Activated CD8-positive, alpha-beta memory T cell treated with anti-CD3 and anti-CD28 coated beads, Interleukin-2, amount 50 U/mL, for 1 hour (primary cell): ENCODE data around the gene DSCAM.

Experiments
- DNase-seq: peaks from one replicate; pipeline ENCODE4 v3.0.0-alpha.2; 2020; ENCODE audit errors: extremely low read depth

DSCAM gene

GRCh38 chr21:40253112-40253511, 593.8 kb downstream of the DSCAM start:
- DNase-seq, result no peak

- DNase-seq, result no peak
Measured at GRCh38 chr21:40250514-40251294, 596.3 kb downstream of the DSCAM start.

DNA sequence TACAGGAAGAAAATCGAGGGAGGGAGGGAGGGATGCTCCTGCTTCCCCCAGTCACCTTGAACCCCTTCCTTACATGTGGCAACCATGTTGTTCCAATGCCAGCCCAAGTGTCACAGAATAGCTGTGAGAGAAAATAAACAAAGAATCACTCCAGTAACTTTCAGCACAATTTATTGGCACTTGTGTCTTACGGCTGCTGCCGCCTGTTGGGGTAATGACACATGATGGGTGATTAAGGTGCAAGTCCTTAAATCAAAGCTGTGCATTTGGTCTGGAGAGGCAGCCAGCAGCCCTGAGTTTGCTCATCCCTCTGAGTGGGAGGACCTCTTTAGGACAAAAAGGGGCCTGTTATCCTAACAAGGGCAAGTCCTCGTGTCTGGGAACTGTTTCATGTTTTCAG, 602.0 kb downstream of the DSCAM start:
- no peak for DNase-seq

- no peak for DNase-seq
Measured at GRCh38 chr21:40243685-40244084, 603.3 kb downstream of the DSCAM start.

- DNase-seq, result no peak
Measured at GRCh38 chr21:40242586-40243265, 604.2 kb downstream of the DSCAM start.

DNA sequence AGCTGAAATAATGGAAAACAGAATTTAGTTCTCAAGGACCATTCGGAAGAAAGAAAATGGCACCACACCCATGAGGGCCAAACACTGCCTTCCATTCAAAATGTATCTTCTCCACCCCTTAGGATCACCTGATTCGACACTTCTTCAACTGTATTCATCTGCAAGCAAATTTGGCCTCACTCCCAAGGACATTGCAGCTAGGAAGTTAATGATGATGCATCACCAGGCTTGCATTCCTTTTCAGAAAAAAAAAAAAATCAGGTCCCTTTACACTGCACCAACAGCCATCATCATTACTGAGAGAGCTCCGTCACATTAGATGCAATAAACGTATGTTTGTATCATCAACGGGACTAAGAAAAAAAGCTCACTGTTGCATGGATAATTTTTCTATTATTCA, 611.4 kb downstream of the DSCAM start:
- no peak for DNase-seq

DNA sequence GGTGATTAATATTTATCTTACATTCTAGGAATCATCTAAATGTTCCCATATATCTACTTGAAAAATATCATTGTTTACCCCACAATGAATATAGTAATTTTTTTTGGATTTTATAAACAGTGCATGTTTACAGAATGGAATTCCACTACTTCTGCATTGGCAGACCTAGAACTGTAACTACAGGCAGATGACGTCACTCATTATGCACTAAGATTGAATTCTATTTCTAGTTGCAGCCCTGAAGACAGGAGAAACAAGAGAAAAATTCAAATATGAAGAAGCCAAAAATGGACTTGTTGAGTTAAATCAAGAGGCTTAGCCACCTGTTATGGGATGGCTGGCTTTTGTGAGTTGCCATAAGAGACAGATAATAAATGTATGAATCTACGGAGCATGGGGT, 615.0 kb downstream of the DSCAM start:
- DNase-seq, result no peak

DNA sequence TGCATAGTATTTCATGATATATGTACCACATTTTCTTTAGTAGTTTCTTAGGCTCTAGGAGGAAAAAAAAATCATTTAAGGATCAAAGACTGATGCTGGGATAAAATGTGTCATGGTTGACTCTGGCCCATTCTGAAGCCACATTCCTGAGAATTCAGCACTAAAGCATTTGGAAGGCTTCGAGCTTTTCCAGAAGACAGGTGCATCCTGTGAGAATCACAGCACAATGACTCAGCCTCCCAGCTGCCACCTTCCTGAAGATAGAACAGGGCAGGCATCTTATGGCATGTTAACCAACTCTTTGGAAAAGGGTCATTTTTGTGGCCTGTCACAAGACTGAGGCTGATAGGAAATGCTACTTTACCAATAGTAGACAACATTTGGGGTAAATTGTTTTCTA, 619.9 kb downstream of the DSCAM start:
- DNase-seq, result no peak

DNA sequence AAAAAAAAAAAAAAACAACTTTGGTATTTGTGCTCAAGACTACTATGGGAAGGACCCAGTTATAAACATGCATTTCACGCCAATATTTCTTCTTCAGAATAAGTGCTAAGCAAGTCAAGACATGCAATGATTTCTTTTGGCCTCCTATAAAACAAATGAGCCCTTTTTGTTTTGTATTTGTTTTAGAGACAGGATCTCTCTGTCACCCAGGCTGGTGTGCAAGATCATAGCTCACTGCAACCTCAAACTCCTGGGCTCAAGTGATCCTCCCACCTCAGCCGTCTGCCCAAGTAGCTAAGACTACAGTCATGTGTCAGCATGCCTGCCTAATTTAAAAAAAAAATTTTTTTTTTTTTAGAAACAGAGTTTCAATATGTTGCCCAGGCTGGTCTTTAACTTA, 631.0 kb downstream of the DSCAM start:
- DNase-seq, result no peak

GRCh38 chr21:40210251-40210650, 636.7 kb downstream of the DSCAM start:
- DNase-seq, result no peak

- no peak for DNase-seq
Measured at GRCh38 chr21:40208948-40209345, 638.0 kb downstream of the DSCAM start.

DNA sequence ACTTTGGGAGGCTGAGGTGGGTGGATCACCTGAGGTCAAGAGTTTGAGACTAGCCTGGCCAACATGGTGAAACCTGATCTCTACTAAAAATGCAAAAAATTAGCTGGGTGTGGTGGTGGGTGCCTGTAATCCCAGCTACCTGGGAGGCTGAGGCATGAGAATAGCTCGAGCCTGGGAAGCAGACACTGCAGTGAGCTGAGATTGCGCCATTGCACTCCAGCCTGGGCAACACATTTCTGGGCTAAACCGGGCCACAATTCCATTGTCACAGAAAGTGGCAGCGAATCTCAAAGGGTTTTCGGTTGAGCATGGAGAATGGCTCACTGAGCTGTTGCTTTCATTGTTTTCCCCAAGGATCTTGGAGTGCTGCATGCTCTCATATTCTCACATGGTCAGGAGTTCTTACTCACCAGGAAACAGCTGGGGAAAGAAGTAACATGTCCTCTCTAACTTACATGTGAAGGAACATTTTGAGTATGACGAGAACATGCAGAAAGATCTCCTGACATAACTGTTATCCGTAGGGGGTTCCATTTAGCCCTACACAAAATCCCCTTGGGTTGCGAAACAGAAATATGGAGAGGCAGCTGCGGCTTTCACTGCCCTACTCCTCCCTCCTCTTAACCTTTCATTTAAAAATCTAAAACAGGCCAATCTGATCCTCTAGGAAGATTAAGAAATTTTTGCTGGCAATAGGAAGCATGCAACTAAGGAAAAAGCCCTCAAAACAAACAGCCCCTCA, 638.6 kb downstream of the DSCAM start:
- no peak for DNase-seq

DNA sequence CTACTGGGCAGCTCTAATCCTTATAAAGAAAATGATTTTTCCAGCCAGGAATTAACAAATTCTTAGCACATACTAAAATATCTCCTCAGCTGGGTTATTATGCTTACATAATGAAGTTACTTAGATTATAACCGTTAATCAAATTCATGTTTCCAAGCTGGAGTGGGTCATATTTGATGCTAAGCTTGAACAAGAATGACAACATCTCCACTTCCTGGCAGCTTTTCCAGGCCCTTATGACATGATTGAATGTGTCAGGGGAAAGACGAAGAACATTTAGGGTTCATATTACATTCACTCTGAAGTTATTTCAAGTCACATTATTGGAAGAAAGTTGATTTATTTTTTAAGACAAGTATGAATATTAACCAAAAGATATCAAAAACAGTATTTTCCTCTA, 646.0 kb downstream of the DSCAM start:
- no peak for DNase-seq

GRCh38 chr21:40200126-40200525, 646.8 kb downstream of the DSCAM start:
- no peak for DNase-seq

DNA sequence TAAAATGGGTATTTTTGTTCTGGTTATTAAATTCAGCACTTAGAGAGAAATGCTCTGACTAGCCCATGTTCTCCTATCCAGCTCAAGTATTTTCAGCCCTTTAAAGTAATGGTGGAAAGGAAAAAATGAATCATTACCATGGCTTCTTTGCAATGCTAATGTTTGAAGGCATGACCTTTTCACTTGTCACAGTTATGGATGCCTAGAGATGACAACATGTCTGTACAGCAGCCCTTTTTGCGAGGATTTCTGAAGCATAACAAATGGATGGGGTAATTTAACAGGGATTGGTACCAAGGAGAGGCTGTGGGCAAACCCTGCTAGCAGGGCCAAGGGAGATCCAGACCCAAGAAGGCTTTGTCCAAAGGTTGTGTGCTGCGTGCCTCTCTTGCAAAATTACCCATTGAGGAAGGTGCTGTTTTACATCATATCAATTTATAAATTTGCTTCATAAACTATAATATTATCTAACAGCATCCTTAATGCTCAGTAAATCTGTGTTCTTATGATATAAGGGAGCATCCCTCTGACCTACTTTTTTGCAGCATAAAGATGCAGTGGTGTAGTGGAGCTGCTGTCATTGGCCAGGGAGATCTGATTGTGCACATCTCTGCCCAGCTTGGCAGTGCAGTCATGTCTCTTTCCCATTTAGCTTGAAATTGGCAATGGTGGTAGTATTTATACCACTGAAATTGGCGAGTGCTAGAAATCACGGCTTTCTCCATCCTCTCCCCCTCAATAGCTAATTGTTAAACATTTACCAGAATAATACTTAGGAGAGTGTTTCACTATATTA, 652.6 kb downstream of the DSCAM start:
- no peak for DNase-seq

GRCh38 chr21:40191616-40192015, 655.3 kb downstream of the DSCAM start:
- no peak for DNase-seq

DNA sequence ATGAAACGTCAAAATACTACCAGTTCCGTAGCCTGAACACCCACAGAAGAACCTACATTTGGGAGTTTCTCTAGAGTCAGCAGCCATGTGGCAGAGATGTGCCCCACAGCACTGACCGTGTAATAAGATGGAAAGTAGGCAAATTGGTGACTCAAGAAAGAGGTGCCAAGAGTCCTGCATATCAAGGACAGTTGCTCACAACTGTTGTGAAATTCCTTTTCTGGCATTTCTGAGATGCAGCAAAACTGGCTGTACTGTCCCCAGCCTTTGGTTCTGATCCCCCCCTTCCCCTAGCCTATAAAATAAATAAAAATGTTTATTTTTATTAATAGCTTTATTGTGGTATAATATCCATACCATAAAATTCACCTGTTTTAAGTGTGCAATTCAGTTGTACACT, 655.8 kb downstream of the DSCAM start:
- DNase-seq, result no peak

GRCh38 chr21:40187946-40188654, 658.9 kb downstream of the DSCAM start:
- DNase-seq, result no peak

DNA sequence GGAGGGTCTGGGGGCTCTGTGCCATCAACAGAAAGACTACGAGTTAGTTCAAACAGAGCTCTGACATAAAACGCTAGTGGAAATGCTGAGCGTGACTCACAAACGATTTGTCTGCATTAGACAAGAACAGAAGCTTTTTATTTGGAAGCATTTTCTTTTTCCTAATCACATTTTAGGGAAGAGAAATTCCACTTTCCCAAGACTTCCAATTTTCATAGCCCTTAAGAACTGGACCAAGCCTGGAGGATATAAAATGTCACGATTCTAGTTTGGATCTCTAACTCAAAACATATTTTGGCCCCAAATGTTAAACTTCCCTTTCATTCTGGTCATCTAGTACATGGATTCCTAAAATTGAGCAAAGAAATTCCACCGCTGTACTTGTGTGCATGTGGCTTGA, 659.7 kb downstream of the DSCAM start:
- DNase-seq, result no peak

DNA sequence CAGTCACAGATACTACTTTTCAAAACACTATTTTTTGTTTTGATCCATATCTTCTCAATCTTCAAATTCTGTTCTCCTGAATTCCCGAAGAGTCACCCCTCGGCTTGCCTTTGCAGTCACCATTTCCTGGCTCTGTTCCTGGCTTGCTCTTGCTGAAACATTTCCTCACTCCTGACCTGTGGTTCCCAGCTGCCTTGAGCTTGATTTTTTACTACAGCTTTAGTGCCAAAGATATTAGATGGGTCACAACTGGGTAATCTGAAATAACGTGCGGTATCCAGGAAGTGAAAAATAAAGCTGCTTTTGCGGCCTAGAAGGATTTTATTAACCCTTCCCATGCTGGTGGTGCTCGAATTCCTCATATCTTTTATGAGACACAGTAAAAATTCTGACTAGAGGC, 660.9 kb downstream of the DSCAM start:
- DNase-seq, result no peak

- no peak for DNase-seq
Measured at GRCh38 chr21:40185208-40185607, 661.8 kb downstream of the DSCAM start.
